HG03460 (cell line): ENCODE measurements around the gene HNRNPUL1.
"Not testable (repeated sequence)": the region's sequence is repeated elsewhere in the genome, so short reads cannot be mapped to it uniquely, and the experiment has no call there.

Source experiments
- ATAC-seq: cut with Tn5 transposase; IDR thresholded peaks from one replicate; pipeline ENCODE4 v1.9.1; 2021; ENCODE audit not compliant: unreplicated experiment

Gene HNRNPUL1

GRCh38 chr19:41263850-41264580 lies at the start of gene HNRNPUL1:
TSS of gene HNRNPUL1 (plus strand) at chr19:41264372. CDS start at chr19:41264504, 132 bp downstream.
- peak; percentile 67 for ATAC-seq

- no peak for ATAC-seq
Measured at GRCh38 chr19:41217741-41218140, 46.4 kb upstream of the HNRNPUL1 start.

DNA sequence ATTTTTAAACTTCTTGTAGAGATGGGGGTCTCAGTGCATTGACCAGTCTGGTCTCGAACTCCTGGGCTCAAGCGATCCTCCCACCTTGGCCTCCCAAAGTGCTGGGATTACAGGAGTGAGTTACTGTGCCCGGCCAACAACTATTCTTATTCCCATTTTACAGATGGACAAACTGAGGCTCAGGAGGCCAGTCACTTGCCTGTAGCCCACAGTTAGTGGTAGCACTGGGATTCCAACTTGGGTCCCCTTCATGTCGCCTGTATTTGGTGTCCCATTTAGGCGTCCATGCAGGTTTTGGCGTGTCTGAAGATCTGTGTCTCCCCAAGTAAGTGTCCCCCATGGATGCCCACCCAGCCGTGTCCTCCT lies 45.9 kb upstream of the HNRNPUL1 start:
- ATAC-seq: no peak

- no peak for ATAC-seq
Measured at GRCh38 chr19:41218615-41219507, 45.3 kb upstream of the HNRNPUL1 start, which contains the start of gene AXL. TSS of gene AXL (plus strand) at chr19:41219223. CDS start at chr19:41219393, 170 bp downstream.

GRCh38 chr19:41219924-41220567 lies 44.1 kb upstream of the HNRNPUL1 start:
- ATAC-seq: no peak

DNA sequence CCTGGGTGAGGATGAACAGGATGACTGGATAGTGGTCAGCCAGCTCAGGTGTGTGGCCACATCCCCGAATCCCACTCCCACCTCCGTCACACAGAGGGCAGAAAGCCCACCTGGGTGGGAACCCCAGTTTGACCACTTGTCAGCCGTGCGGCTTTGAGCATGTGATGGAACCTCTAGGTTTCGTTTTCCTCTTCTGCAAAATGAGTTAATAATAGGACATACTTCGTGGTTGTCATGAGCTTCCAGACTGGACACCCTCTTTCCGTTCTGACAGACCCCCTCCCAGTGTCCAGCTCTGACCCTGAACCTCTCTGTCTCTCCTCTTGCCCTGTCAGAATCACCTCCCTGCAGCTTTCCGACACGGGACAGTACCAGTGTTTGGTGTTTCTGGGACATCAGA lies 43.4 kb upstream of the HNRNPUL1 start:
- ATAC-seq: no peak

DNA sequence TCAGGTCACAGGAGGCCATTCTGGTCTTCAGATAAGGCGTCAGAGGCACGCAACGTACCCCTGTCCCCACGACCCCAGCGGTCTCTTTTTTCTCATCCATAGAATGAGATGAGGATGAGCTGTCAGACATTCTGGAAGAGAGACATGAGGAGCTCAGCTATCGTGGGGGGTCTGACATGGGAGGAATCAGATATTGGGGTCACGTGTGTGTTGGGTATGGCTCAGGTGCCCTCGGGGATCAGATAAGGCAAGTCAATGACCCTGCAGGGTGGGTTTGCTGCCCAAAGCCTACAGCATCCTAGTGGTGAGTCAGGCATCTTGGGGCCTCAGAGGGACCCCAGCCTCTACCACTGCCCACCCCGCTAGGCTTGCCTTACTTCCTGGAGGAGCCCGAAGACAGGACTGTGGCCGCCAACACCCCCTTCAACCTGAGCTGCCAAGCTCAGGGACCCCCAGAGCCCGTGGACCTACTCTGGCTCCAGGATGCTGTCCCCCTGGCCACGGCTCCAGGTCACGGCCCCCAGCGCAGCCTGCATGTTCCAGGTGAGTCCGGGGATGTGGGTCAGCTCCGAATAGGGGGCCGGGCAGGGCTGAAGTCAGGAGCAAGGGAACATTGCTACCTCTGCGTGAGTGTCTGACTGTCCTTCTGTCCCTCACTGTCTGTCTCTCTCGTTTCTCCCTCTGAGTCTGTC lies 42.5 kb upstream of the HNRNPUL1 start:
- ATAC-seq: no peak

DNA sequence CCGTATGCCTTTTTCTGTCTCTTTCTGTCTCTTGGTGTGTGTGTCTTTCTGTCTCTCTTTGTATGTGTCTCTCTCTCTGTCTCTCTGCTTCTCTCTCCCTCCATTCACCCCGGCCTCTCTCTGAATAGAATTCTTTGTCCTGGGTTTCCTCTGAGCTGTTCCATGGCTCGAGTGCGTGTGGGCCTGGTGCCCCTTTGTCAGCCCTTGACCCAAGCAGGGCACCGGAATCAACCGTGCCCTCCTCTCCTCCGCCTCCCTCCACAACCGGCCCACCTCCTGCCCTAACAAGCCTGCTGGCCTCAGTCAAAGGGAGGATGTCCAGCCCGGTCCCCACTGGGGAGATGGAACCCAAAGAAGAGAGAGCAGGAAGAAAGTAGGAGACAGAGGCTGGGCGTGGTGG lies 41.9 kb upstream of the HNRNPUL1 start:
- no peak for ATAC-seq

DNA sequence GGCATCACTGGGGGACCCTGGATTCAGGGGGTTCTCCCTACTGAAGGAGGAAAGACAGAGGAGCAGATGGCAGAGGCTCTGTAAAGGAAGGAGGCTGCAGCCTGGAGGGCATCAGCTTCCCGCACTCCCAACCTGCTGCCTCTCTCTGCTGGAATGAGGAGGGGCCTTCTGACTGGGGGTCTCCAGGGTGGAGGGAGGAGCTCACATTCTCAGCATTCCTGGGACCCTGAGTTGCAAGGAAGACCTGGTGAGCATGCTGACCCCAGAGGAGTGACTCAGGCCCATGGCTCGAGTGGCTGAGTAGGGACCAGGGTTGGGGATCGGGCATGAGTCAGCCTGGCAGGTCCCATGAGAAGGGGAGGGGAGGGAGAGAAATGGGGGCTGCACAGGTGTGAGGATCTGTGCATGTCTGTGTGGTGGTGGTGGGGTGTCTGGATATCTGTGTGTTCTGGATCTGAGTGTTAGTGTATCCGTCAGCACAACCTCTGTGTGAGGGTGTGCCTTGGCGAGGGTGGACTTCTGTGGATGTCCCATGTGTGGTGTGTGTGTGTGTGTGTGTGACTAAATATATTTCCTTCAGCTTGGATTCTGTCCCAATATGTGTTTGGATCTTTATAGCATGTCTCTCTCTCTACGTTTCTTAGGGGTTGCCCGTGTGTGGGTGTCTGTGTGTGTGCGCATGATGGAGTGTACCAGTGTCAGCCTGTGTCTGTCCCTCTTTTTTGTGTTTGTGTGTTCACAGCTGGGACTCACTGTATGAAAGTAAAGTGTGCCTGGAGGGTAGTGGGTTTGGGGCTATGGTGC lies 40.5 kb upstream of the HNRNPUL1 start:
- no peak for ATAC-seq

DNA sequence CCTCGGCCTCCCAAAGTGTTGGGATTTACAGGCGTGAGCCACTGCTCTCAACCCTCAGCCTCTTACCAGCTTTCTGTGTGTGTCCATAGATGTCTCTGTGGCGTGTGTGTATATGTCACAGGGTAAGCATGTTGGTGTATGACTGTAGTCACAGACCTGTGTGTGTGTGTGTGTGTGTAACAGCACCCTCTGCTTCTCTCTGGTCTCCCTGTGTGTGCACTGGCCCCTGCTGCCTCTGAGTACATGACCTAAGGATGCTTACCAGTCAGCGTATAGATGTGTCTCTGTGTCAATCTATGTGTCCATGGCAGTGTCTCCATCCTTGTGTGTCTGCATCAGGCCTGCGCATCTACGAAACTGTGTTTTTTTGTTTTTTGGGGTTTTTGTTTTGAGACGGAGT lies 39.5 kb upstream of the HNRNPUL1 start:
- no peak for ATAC-seq

- ATAC-seq: no peak
Measured at GRCh38 chr19:41225238-41226052, 38.7 kb upstream of the HNRNPUL1 start.

DNA sequence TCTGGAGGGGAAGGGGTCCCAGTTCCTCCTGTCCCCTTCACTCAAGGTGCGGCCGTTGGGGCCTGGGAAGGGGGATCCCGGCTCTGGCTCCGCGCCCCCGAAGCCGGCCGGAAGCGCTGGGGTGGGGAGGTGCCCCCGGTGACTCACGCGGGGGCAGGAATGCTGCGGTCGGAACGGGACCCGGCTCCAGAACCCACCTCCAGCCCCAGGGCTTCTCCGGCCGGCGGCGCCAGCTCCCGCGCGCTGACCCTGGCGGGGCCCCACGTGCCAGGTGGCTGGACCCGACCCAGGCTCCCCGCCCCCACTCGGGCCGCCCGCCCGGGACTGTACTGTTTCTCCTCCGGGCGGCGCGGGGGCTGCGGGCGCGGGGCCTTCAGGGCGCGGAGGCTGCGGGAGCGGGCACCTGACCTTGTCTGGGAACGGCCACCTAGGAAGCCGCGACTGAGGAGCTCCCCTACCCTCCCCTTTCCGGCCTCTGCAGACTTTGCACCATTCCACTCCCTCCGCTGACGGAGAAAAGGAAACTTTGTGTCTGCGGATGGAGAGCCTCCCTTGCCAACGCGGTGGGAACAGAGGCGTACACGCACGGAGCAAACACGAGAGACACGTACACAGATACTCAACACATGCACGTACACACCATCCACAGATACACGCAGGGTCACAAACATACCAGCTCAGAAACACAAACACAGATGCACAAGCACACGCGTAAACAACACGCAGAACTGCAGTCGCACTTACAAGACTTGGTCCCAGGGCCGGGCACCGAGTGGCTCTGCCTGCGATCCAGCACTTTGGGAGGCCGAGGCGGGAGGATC lies 37.9 kb upstream of the HNRNPUL1 start:
- ATAC-seq: no peak

- ATAC-seq: no peak
Measured at GRCh38 chr19:41226874-41227390, 37.2 kb upstream of the HNRNPUL1 start.

GRCh38 chr19:41228486-41228885 lies 35.7 kb upstream of the HNRNPUL1 start:
- no peak for ATAC-seq

GRCh38 chr19:41229338-41229737 lies 34.8 kb upstream of the HNRNPUL1 start:
- ATAC-seq: not testable (repeated sequence)

DNA sequence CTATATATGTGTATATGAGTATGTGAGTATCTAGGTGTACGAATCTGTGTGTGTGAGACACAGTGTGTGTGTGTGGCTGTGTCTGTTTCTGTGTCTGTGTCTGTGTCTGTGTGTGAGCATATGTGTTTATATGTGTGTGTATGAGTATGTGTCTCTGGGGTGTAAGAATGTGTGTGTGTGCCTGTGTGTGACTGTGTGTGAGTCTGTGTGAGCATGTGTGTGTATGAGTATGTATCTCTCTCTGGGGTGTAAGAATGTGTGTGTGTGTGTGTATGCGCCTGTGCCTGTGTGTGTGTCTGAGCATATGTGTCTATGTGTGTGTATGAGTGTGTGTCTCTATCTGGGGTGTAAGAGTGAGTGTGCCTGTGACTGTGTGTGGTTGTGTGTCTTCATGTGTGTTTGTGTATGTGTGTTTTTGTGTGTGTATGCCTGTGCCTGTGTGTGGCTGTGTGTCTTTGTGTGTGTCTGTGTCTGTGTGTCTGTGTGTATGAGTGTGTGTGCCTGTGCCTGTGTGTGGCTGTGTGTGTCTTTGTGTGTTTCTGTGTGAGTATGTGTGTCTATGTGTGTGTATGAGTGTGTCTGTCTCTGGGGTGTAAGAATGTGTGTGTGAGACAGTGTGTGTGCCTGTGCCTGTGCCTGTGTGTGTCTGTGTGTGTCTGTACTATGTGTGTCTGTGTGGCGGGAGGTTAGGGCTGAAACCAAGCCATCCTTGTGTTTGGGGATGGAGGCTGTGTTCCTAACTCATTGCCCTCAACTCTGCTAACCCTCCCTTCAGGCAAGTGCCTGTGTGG lies 33.9 kb upstream of the HNRNPUL1 start:
- no peak for ATAC-seq

DNA sequence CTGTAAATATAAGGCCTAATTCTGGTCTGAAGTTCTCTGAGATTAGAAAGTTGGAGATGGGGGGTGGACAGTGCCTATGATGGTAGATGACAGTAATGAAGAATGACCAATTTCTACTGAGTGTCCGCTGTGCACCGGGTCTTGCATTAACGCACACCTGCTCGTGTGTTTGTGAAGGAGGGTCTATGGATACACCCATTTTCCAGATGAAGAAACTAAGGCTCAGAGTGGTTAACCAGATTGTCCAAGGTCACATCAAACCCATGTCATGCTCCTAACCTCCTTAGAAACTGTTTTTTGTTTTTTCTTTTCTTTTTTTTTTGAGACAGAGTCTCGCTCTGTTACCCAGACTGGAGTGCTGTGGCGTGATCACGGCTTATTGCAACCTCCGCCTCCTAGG lies 31.5 kb upstream of the HNRNPUL1 start:
- ATAC-seq: no peak
